K562 (cell line): Measurements from ENCODE around the gene NACC1. TPM values are rescaled to one million over a fixed set of nuclear protein-coding genes. Genes with fewer than 3 reads are reported as not detected.

Experiments
- ASH1L ChIP-seq: fragments of 450-650 bp; IDR thresholded peaks from 2 replicates; pipeline ENCODE4 v1.6.1; 2018; ENCODE audit warnings: borderline replicate concordance, mild to moderate bottlenecking, low read depth; ENCODE audit not compliant: partially characterized antibody
- BRD4 ChIP-seq: fragments of 200-600 bp; sonication (generic); IDR thresholded peaks from 2 replicates; pipeline ENCODE4 v1.6.1; 2017; ENCODE audit warnings: inconsistent platforms
- EZH2 ChIP-seq: IDR thresholded peaks from 2 replicates; pipeline ENCODE4 v1.6.1; 2012; ENCODE audit warnings: low read depth, mild to moderate bottlenecking, inconsistent platforms, low read length, borderline replicate concordance
- HDAC1 ChIP-seq, 2 experiments: fragments of 450-650 bp; IDR thresholded peaks; 2 replicates each; pipeline ENCODE4 v1.6.1; 2016 to 2017; ENCODE audit warnings: inconsistent platforms in 1 of 2, mild to moderate bottlenecking in 1 of 2, moderate library complexity in 1 of 2
- KAT2B ChIP-seq: IDR thresholded peaks from one replicate; pipeline ENCODE4 v1.6.1; 2012; ENCODE audit warnings: low read depth, mild to moderate bottlenecking, control low read depth, inconsistent platforms, low read length, moderate library complexity
- KLF16 ChIP-seq: IDR thresholded peaks from 2 replicates; pipeline ENCODE4 v1.6.1; 2016; ENCODE audit warnings: antibody characterized with exemption
- PCBP2 ChIP-seq: fragments of 200-400 bp; formaldehyde crosslinking; IDR thresholded peaks from 2 replicates; pipeline ENCODE4 v1.6.1; 2018; ENCODE audit warnings: low read length, low read depth, mild to moderate bottlenecking, moderate library complexity; ENCODE audit not compliant: poor library complexity, severe bottlenecking
- PML ChIP-seq: IDR thresholded peaks from 2 replicates; pipeline ENCODE4 v1.6.1; 2012; ENCODE audit warnings: low read length, inconsistent platforms
- SUPT5H ChIP-seq: fragments of 450-650 bp; IDR thresholded peaks from 2 replicates; pipeline ENCODE4 v1.6.1; 2016
- polyA plus RNA-seq, 8 experiments: library from polyadenylated mRNA; depleted of rRNA in 4 of 8; stranded (reverse) in 5 of 8; unstranded in 3 of 8; fragments of >200 nt; fragmentation: Nextera tagmentation in 2 of 8; fragmentation: Illumina TruSeq in 1 of 8; extraction: Ambion mirVana in 2 of 8; extraction: Trizol in 1 of 8; gene quantifications; 2 replicates each; pipeline versions ENCODE4 v1.2.1 to v1.2.3, GENCODE V29; 2011 to 2014; ENCODE audit warnings: inconsistent platforms in 1 of 8, missing spikeins in 1 of 8
- total RNA-seq, 7 experiments: library from RNA; depleted of rRNA in 6 of 7; stranded (reverse); fragments of >200 nt in 6 of 7; fragmentation: Illumina TruSeq in 2 of 7; extraction: Trizol in 2 of 7; gene quantifications; 2 replicates each; pipeline versions ENCODE4 v1.2.1 to v1.2.3, GENCODE V29; 2011 to 2021; ENCODE audit warnings: low replicate concordance in 1 of 7
- TF ChIP-seq, protein P1 (sequence below): fragments of 250-450 bp; sonication (Bioruptor Pico); IDR thresholded peaks from 2 replicates; pipeline ENCODE4 v1.5.0; 2021; ENCODE audit warnings: mild to moderate bottlenecking, moderate library complexity
- TF ChIP-seq, protein P2 (sequence below): fragments of 450-650 bp; IDR thresholded peaks from 2 replicates; pipeline ENCODE4 v1.6.1; 2017; ENCODE audit warnings: antibody characterized with exemption
- TF ChIP-seq, protein P3 (sequence below): sonication (generic); formaldehyde crosslinking; IDR thresholded peaks from 2 replicates; pipeline ENCODE4 v1.8.1; 2022; ENCODE audit warnings: missing genetic modification reagents
- TF ChIP-seq, protein P4 (sequence below), 2 experiments: fragments of 450-650 bp; IDR thresholded peaks; 2 replicates each; pipeline ENCODE4 v1.6.1; 2016
- TF ChIP-seq, protein P5 (sequence below): sonication (generic); formaldehyde crosslinking; IDR thresholded peaks from 2 replicates; pipeline ENCODE4 v1.8.1; 2023; ENCODE audit warnings: missing genetic modification reagents, mild to moderate bottlenecking, borderline replicate concordance

NACC1 gene
- total and polyA plus RNA-seq, 9 of the 15 experiments (the other 6 are each of a cell fraction or from before 2014, with no cell fraction given), result 0.04 to 96.6 (median 25.8) TPM

DNA sequence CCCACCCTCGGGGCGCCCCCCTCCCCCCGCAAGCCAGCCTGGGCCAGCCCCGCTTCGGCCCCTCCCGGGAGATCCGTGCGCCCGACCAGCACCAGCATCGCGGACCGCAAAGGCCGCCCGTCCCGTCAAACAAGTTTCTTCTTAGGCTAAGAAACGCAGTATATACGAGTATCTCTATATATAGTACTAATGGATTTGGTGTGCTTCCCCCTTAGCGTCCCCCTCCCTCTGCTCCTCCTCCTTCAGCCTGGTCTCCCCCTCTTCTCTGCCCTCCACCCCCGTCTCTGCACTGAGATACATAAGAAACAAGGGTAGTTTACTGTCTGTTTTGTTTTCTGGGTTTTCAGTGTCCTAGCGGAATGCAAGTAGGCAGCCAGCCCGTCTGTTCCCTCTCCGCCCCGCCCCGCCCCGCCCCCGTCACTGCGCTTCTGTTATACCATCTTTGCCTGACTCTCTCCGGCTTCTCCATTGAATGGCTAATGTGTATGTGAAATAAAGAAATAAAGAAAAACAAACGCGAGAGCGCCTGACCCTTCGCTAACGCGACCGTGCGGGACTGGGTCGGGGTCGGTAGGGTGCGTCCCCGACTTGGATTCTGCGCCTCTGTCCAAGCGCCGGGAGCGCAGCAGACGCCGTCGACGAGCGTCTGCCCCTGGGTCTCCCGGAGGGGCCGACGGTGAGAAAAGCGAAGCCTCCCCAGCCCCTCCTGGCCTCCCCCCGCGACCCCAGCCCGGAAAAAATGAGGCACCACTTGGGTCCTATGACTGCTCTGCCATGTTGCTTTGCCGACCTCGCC is 19.6 kb upstream of the NACC1 start (continued):
- TF ChIP-seq PCBP2, result no peak
- TF ChIP-seq SUPT5H, result peak; percentile 75
- TF ChIP-seq EZH2, result no peak
- no peak for TF ChIP-seq HDAC1 (IDR thresholded peaks at IDR 0.05)
- no peak for TF ChIP-seq KAT2B
- TF ChIP-seq, protein P1, sequence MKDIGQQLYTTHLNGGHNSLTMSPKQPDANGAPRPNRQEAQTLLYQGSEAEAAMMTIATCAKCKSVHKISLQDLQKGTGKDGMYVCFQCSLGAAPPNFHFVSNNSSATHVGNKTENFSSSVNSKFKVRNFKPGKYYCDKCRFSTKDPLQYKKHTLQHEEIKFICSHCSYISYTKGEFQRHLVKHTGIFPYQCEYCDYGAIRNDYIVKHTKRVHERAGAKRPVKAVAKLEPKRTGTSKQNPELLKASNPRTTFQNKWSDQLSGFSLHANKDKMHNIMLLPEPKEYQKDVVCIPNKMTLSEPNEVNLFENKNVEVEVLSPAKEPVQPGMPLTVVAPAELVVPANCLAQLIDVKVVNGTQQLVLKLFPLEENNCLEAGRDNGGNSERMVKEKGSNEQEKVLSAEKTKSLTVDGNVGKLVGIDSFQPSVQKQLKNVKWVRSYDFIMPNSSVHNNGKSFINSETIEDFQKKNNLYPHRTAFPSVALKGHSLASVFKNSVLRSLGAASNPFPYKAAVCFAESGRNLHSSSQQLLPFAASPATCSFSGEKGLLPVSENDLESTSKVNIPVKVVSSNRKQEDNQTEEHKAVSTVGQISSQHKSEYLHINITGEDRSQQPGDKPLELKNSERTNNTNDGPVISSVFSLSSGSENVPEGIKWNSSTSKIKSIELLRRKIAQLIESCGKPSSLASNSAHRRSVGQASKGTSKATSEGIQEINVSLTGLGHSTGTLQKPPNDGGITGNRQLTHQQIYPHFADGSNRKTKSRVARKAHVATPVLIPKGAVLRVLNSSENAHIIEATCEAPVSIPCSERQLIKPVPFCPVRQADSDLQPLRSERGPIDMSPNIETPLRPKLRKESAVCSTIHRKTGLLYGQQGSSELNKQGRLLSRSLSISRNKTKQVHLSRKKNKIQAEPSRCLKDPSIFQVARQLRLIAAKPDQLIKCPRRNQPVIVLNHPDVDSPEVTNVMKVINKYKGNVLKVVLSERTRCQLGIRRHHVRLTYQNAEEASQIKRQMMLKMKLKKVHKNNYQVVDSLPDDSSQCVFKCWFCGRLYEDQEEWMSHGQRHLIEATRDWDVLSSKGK (CRISPR knock-in tag), result peak; percentile 68; the same call in 1 of the 2 replicates
- no peak for TF ChIP-seq KLF16
- no peak for TF ChIP-seq ASH1L
- TF ChIP-seq, protein P2, sequence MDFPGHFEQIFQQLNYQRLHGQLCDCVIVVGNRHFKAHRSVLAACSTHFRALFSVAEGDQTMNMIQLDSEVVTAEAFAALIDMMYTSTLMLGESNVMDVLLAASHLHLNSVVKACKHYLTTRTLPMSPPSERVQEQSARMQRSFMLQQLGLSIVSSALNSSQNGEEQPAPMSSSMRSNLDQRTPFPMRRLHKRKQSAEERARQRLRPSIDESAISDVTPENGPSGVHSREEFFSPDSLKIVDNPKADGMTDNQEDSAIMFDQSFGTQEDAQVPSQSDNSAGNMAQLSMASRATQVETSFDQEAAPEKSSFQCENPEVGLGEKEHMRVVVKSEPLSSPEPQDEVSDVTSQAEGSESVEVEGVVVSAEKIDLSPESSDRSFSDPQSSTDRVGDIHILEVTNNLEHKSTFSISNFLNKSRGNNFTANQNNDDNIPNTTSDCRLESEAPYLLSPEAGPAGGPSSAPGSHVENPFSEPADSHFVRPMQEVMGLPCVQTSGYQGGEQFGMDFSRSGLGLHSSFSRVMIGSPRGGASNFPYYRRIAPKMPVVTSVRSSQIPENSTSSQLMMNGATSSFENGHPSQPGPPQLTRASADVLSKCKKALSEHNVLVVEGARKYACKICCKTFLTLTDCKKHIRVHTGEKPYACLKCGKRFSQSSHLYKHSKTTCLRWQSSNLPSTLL, result no peak
- TF ChIP-seq, protein P3, sequence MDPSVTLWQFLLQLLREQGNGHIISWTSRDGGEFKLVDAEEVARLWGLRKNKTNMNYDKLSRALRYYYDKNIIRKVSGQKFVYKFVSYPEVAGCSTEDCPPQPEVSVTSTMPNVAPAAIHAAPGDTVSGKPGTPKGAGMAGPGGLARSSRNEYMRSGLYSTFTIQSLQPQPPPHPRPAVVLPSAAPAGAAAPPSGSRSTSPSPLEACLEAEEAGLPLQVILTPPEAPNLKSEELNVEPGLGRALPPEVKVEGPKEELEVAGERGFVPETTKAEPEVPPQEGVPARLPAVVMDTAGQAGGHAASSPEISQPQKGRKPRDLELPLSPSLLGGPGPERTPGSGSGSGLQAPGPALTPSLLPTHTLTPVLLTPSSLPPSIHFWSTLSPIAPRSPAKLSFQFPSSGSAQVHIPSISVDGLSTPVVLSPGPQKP (CRISPR knock-in tag), result no peak
- TF ChIP-seq, protein P4, sequence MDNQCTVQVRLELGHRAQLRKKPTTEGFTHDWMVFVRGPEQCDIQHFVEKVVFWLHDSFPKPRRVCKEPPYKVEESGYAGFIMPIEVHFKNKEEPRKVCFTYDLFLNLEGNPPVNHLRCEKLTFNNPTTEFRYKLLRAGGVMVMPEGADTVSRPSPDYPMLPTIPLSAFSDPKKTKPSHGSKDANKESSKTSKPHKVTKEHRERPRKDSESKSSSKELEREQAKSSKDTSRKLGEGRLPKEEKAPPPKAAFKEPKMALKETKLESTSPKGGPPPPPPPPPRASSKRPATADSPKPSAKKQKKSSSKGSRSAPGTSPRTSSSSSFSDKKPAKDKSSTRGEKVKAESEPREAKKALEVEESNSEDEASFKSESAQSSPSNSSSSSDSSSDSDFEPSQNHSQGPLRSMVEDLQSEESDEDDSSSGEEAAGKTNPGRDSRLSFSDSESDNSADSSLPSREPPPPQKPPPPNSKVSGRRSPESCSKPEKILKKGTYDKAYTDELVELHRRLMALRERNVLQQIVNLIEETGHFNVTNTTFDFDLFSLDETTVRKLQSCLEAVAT (IDR thresholded peaks at IDR 0.05), result peak; percentile 56 to 58; a peak in 1 of 4 replicates
- no peak for TF ChIP-seq BRD4
- peak; percentile 23 for TF ChIP-seq PML
- TF ChIP-seq, protein P5, sequence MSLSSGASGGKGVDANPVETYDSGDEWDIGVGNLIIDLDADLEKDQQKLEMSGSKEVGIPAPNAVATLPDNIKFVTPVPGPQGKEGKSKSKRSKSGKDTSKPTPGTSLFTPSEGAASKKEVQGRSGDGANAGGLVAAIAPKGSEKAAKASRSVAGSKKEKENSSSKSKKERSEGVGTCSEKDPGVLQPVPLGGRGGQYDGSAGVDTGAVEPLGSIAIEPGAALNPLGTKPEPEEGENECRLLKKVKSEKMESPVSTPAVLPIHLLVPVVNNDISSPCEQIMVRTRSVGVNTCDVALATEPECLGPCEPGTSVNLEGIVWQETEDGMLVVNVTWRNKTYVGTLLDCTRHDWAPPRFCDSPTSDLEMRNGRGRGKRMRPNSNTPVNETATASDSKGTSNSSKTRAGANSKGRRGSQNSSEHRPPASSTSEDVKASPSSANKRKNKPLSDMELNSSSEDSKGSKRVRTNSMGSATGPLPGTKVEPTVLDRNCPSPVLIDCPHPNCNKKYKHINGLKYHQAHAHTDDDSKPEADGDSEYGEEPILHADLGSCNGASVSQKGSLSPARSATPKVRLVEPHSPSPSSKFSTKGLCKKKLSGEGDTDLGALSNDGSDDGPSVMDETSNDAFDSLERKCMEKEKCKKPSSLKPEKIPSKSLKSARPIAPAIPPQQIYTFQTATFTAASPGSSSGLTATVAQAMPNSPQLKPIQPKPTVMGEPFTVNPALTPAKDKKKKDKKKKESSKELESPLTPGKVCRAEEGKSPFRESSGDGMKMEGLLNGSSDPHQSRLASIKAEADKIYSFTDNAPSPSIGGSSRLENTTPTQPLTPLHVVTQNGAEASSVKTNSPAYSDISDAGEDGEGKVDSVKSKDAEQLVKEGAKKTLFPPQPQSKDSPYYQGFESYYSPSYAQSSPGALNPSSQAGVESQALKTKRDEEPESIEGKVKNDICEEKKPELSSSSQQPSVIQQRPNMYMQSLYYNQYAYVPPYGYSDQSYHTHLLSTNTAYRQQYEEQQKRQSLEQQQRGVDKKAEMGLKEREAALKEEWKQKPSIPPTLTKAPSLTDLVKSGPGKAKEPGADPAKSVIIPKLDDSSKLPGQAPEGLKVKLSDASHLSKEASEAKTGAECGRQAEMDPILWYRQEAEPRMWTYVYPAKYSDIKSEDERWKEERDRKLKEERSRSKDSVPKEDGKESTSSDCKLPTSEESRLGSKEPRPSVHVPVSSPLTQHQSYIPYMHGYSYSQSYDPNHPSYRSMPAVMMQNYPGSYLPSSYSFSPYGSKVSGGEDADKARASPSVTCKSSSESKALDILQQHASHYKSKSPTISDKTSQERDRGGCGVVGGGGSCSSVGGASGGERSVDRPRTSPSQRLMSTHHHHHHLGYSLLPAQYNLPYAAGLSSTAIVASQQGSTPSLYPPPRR (CRISPR knock-in tag), result no peak
